ENCODE measurements around the gene HPCAL1. TPM values are rescaled to one million over a fixed set of nuclear protein-coding genes. Genes with fewer than 3 reads are reported as not detected.
A peak's percentile ranks its signal among the peaks of the same experiment; 100 is the strongest.

The HPCAL1 gene
- total RNA-seq, 1 donor from 2014 or later, result 27.5 TPM

GRCh38 chr2:10399358-10399757 lies 96.7 kb downstream of the HPCAL1 start:
- ATAC-seq (no peak), DNase-seq (ENCODE audit: low spot score) (no peak)

GRCh38 chr2:10400002-10400401 lies 97.3 kb downstream of the HPCAL1 start:
- DNase-seq (ENCODE audit: low spot score), result no peak
- ATAC-seq, result no peak

GRCh38 chr2:10400568-10400977 lies 97.9 kb downstream of the HPCAL1 start:
- no peak for DNase-seq (ENCODE audit: low spot score)
- ATAC-seq, result no peak

- peak; percentile 91 for DNase-seq (ENCODE audit: low spot score)
- ATAC-seq, result peak; percentile 89
Observed at GRCh38 chr2:10400978-10401951, 98.6 kb downstream of the HPCAL1 start.

- ATAC-seq, result no peak
- no peak for DNase-seq (ENCODE audit: low spot score)
Observed at GRCh38 chr2:10402062-10402585, 99.4 kb downstream of the HPCAL1 start.

GRCh38 chr2:10402653-10403215 lies 100.0 kb downstream of the HPCAL1 start:
- ATAC-seq (peak; percentile 57), DNase-seq (ENCODE audit: low spot score) (peak; percentile 75)

GRCh38 chr2:10404324-10405143 lies 101.8 kb downstream of the HPCAL1 start:
- no peak for DNase-seq (ENCODE audit: low spot score)
- no peak for ATAC-seq

GRCh38 chr2:10405448-10405847 lies 102.7 kb downstream of the HPCAL1 start:
- ATAC-seq, result no peak
- DNase-seq (ENCODE audit: low spot score), result no peak

- peak; percentile 53 for ATAC-seq
- peak; percentile 74 for DNase-seq (ENCODE audit: low spot score)
Observed at GRCh38 chr2:10406016-10406415, 103.3 kb downstream of the HPCAL1 start.

- ATAC-seq (no peak), DNase-seq (ENCODE audit: low spot score) (no peak)
Observed at GRCh38 chr2:10406491-10407188, 103.9 kb downstream of the HPCAL1 start.

- no peak for DNase-seq (ENCODE audit: low spot score)
- ATAC-seq, result no peak
Observed at GRCh38 chr2:10407432-10407831, 104.7 kb downstream of the HPCAL1 start.

- peak; percentile 89 for DNase-seq (ENCODE audit: low spot score)
- ATAC-seq, result peak; percentile 75
Observed at GRCh38 chr2:10407841-10408648, 105.3 kb downstream of the HPCAL1 start.

GRCh38 chr2:10408649-10409579 lies 106.2 kb downstream of the HPCAL1 start:
- DNase-seq (ENCODE audit: low spot score), result peak; percentile 90
- ATAC-seq, result peak; percentile 82

GRCh38 chr2:10410001-10410822 lies 107.5 kb downstream of the HPCAL1 start:
- no peak for DNase-seq (ENCODE audit: low spot score)
- ATAC-seq, result no peak

- no peak for ATAC-seq
- DNase-seq (ENCODE audit: low spot score), result no peak
Observed at GRCh38 chr2:10410823-10411437, 108.2 kb downstream of the HPCAL1 start.

- DNase-seq (ENCODE audit: low spot score) (no peak), ATAC-seq (no peak)
Observed at GRCh38 chr2:10411557-10411956, 108.9 kb downstream of the HPCAL1 start.

- ATAC-seq, result no peak
- DNase-seq (ENCODE audit: low spot score), result no peak
Observed at GRCh38 chr2:10412380-10412779, 109.7 kb downstream of the HPCAL1 start.

Data from left lobe of liver (tissue), 2 donors.